WTC11 (cell line): ENCODE data around the gene C19orf25.

Experiments used
- ATF1 ChIP-seq: sonication (generic); formaldehyde crosslinking; IDR thresholded peaks from 2 replicates; pipeline ENCODE4 v1.8.1; 2023; ENCODE audit warnings: mild to moderate bottlenecking, moderate library complexity, missing genetic modification reagents
- CTCF ChIP-seq: fragments of 200-600 bp; IDR thresholded peaks from 2 replicates; pipeline ENCODE4 v1.8.0; 2022; ENCODE audit warnings: antibody characterized with exemption
- ETV6 ChIP-seq: sonication (generic); formaldehyde crosslinking; IDR thresholded peaks from 2 replicates; pipeline ENCODE4 v1.8.1; 2022; ENCODE audit warnings: mild to moderate bottlenecking, missing genetic modification reagents
- FOXJ3 ChIP-seq: sonication (generic); formaldehyde crosslinking; IDR thresholded peaks from 2 replicates; pipeline ENCODE4 v1.9.0; 2021; ENCODE audit warnings: missing genetic modification reagents, mild to moderate bottlenecking, borderline replicate concordance
- SP1 ChIP-seq: sonication (generic); formaldehyde crosslinking; conservative IDR thresholded peaks from 2 replicates; pipeline ENCODE4 v1.8.1; 2022; ENCODE audit warnings: missing genetic modification reagents
- ZNF121 ChIP-seq: sonication (generic); formaldehyde crosslinking; IDR thresholded peaks from 2 replicates; pipeline ENCODE4 v1.8.0; 2023; ENCODE audit warnings: missing genetic modification reagents
- TF ChIP-seq, protein P1 (sequence below): sonication (generic); formaldehyde crosslinking; IDR thresholded peaks from 2 replicates; pipeline ENCODE4 v1.8.1; 2023; ENCODE audit warnings: mild to moderate bottlenecking, missing genetic modification reagents
- TF ChIP-seq, protein P2 (sequence below): sonication (generic); formaldehyde crosslinking; IDR thresholded peaks from 2 replicates; pipeline ENCODE4 v1.8.1; 2023; ENCODE audit warnings: mild to moderate bottlenecking, moderate library complexity, missing genetic modification reagents
- TF ChIP-seq, protein P3 (sequence below): fragments of 250-450 bp; sonication (Bioruptor Pico); conservative IDR thresholded peaks from 2 replicates; pipeline ENCODE4 v1.9.0; 2021; ENCODE audit warnings: mild to moderate bottlenecking

DNA sequence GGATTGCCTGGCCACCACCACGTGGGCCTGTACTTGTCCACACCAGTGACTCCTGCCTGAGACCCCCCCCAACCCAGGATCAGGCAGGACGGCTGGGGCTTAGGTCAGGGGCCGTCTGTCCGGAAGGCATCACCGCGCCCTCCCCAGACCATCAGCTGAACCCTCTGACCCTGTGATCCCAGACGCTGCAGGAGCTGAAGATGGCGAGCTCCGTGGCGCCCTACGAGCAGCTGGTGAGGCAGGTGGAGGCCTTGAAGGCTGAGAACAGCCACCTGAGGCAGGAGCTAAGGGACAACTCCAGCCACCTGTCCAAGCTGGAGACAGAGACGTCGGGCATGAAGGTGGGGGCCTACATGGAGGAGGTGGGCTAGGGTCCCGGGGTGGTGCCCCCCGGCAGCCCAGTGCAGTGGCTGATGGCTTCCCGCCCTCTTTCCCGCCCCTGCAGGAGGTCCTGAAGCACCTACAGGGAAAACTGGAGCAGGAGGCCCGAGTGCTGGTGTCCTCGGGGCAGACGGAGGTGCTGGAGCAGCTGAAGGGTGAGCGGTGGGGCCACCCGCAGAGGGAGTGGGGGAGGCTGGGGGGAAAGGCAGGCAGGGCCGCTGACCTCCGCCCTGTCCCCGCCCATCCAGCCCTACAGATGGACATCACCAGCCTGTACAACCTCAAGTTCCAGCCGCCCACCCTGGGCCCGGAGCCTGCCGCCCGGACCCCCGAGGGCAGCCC is 26.1 kb downstream of the C19orf25 start:
- TF ChIP-seq CTCF (no peak), SP1 (CRISPR knock-in tag) (no peak), FOXJ3 (no peak), ATF1 (CRISPR knock-in tag) (no peak), ETV6 (no peak), ZNF121 (no peak)
- TF ChIP-seq, protein P1, sequence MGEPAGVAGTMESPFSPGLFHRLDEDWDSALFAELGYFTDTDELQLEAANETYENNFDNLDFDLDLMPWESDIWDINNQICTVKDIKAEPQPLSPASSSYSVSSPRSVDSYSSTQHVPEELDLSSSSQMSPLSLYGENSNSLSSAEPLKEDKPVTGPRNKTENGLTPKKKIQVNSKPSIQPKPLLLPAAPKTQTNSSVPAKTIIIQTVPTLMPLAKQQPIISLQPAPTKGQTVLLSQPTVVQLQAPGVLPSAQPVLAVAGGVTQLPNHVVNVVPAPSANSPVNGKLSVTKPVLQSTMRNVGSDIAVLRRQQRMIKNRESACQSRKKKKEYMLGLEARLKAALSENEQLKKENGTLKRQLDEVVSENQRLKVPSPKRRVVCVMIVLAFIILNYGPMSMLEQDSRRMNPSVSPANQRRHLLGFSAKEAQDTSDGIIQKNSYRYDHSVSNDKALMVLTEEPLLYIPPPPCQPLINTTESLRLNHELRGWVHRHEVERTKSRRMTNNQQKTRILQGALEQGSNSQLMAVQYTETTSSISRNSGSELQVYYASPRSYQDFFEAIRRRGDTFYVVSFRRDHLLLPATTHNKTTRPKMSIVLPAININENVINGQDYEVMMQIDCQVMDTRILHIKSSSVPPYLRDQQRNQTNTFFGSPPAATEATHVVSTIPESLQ (CRISPR knock-in tag) = no peak
- TF ChIP-seq, protein P2, sequence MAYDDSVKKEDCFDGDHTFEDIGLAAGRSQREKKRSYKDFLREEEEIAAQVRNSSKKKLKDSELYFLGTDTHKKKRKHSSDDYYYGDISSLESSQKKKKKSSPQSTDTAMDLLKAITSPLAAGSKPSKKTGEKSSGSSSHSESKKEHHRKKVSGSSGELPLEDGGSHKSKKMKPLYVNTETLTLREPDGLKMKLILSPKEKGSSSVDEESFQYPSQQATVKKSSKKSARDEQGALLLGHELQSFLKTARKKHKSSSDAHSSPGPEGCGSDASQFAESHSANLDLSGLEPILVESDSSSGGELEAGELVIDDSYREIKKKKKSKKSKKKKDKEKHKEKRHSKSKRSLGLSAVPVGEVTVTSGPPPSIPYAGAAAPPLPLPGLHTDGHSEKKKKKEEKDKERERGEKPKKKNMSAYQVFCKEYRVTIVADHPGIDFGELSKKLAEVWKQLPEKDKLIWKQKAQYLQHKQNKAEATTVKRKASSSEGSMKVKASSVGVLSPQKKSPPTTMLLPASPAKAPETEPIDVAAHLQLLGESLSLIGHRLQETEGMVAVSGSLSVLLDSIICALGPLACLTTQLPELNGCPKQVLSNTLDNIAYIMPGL (CRISPR knock-in tag) = no peak
- TF ChIP-seq, protein P3, sequence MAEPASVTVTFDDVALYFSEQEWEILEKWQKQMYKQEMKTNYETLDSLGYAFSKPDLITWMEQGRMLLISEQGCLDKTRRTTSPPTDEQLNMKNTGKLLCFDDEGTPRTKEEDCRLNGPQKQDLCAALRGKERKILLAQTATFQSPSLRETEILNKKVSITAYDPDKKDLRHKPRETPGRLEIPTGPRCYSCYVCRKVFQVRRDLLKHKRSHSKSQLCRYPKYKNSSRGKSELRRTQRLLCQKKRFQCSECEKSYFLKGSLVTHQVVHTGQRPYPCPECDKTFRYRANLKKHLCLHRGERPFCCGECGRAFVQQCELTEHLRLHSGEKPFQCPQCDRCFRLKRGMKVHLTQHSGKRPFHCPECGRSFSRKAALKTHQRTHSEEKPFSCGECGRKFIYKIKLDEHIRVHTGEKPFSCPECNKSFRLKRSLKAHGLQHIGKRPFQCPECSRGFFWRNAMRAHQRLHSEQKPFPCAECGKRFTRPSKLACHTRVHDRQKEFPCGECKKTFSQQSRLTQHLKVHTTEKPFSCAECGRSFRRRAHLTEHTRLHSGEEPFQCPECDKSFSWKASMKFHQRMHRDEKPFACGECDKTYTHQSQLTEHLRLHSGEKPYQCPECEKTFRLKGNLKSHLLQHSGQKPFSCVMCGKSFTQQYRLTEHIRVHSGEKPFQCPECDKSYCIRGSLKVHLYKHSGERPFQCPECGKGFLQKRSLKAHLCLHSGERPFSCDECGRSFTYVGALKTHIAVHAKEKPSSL (CRISPR knock-in tag) = no peak
